ENCODE measurements around the gene DDX52.

DDX52 gene

DNA sequence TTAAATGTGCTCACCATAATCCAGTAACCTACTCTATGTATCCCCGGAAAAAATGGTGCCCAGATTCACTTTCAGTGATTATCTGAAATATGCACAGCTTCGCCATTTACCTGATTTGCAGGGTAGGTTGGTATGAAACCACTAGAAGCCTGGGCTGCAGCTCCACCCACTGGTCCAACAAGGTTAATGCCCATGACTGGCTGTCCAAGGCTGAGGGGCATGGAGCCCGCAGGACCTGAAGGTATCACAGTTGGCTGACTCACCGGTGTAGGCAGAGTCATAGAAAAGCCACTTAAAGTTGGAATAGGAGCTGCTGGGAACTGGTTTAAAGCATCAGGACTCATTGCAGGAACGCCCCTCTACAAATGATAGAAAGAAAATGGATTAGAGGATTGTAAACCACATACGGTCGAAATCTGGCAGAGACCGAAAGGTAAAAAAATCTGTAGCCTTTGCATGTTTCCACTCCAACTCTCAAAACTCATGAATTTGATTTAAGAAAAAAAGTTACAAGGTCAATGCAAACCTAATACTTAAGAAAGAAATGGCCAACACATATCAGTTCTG lies 72.6 kb downstream of the DDX52 start:
- DNase-seq: peak; percentile 15 to 75

DNA sequence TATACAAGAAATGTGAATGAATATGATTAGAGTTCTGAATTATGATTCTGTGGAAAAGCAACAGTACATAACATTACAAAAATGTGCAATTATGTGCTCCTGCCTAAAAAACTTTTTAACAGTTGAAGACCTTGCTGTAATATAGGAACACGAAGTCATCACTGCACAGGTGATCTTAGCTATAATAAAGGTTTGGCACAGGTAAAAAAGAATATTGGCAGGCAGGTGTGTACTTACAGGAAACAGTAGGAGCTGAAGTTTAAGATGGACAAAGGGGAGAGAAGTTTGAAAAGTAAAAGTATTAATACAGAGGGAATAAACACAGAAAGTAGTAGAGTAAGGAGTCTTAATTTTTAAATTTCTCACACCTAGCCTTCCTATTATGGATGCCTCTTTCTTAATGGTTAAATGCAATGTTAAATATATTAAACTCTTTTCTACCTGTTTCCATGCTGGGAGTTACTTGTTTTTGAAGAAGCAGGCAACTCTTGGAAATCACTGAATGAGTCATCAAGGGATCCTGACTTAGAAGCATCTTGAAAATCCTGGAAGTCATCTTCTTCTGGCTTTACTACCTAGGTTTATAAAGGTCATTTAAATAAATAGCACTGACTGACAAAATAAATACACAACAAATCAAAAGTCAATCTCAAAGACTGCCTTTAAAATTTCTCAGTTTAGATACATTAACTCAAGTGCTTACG lies 74.7 kb downstream of the DDX52 start:
- DNase-seq: no peak

DNA sequence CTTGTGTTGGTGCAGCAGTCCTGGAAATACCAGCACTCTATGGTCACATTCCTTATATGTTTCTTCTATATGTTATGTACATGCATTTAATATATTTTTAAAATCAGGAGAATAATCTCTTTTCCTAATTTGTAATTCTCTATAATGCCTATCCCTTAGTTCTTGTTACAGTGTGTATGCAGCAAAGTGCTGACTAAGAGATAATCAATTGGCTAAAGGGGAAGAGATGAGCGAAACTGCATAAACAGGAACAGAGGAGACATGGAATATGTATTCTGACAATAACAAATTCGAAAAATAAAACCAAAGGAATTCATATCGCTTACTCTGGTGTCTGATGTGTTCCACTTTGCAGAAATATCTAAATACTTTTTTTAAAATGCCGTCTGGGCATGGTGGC lies 75.7 kb downstream of the DDX52 start:
- no peak for DNase-seq

DNA sequence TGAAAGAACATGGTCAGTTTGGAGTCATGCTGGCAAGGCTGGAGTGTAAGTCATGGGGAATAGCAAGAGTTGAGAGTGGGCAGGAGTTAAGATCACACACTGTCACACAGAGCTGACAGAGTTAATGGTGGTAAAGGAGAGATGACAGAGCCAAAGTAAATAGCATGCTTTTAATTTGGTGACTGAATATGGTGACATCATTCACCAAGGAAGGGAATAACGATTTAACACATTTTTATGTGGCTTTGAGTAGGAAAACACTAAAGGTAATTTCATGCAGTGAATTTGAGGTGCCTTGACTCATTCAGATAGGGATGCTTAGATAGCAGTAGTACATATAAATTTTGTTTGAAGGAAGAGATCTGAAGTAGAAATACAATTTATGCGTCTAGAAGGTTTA lies 76.1 kb downstream of the DDX52 start:
- DNase-seq: no peak

DNA sequence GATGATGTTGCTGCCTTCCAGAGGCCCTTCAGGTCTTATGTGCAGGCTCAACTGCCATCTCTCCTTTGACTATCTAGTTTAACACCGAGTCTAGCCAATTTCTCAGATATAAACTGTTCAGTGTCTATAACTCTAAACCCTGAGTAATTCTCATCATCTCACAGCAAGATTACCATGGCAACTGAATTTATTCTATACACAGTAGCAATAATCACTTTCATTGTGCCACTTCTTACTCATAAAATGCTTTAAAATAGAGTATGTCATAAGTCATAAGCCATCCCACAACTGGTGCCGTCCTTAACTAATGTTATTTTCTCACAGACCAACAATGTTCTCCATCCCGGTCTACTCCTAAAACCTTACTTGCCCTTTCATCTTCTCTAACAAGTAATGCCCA lies 79.0 kb downstream of the DDX52 start:
- DNase-seq: no peak

DNA sequence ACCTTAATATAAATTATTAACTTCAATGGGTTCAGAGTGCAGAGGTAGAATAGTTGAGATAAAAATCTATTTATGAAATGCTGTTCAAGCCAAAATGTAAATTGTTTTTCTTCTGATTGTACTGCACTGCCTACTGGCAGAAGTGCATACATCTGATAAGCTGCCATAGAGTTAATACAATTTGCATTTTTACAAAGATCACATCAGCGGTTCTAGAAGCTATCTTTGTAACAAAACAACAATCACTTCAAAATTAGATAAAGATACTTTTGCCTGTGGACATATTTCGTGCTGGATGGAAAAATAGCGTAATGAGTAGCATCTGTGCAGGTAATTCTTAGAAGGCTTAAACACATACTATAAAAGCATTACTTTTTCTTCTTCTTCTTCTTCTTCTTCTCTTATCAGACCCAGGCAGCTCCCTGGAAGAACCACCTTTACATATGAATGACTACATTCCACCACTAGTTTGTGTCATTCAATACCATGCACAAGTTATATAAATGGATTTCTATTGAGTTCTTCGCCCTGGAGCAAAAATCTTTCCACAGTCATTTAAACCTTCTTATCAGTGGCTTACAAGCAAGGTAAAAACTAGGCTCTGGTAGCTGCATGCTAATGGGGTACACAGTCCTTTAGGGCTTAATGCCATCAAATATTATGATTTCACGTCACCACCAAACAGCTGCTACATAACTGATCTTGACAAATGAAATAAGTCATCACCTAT lies 81.1 kb downstream of the DDX52 start:
- DNase-seq: peak in 1 of 2 experiments; percentile 3
